GM12891 (cell line): Measurements from ENCODE around the gene OAF.

Experiments
- DNase-seq: peaks from one replicate; pipeline ENCODE4 v3.0.0; 2011; ENCODE audit warnings: low spot score; ENCODE audit not compliant: insufficient read length
- FAIRE-seq: peaks from 2 replicates; lab custom pipeline; 2011; peaks lifted over from hg19 to GRCh38; lab: Jason Lieb, UNC
- PAX5 ChIP-seq: IDR thresholded peaks from 2 replicates; pipeline ENCODE4 v1.6.1; 2011; ENCODE audit warnings: low read length, moderate library complexity, mild to moderate bottlenecking; ENCODE audit not compliant: insufficient read depth, severe bottlenecking
- POLR2A ChIP-seq: IDR thresholded peaks from 2 replicates; pipeline ENCODE4 v1.6.1; 2011; ENCODE audit warnings: low read depth, low read length, control low read depth
- POLR2AphosphoS5 ChIP-seq: IDR thresholded peaks from 2 replicates; pipeline ENCODE4 v1.6.1; 2011; ENCODE audit warnings: low read depth, low read length, control low read depth
- POU2F2 ChIP-seq: IDR thresholded peaks from 2 replicates; pipeline ENCODE4 v1.6.1; 2011; ENCODE audit warnings: low read depth, mild to moderate bottlenecking, control low read depth, low read length, moderate library complexity
- SPI1 ChIP-seq: IDR thresholded peaks from 2 replicates; pipeline ENCODE4 v1.6.1; 2011; ENCODE audit warnings: low read depth, low read length, control low read depth
- TAF1 ChIP-seq: IDR thresholded peaks from 2 replicates; pipeline ENCODE4 v1.6.1; 2011; ENCODE audit warnings: low read depth, low read length, control low read depth

The OAF gene

DNA sequence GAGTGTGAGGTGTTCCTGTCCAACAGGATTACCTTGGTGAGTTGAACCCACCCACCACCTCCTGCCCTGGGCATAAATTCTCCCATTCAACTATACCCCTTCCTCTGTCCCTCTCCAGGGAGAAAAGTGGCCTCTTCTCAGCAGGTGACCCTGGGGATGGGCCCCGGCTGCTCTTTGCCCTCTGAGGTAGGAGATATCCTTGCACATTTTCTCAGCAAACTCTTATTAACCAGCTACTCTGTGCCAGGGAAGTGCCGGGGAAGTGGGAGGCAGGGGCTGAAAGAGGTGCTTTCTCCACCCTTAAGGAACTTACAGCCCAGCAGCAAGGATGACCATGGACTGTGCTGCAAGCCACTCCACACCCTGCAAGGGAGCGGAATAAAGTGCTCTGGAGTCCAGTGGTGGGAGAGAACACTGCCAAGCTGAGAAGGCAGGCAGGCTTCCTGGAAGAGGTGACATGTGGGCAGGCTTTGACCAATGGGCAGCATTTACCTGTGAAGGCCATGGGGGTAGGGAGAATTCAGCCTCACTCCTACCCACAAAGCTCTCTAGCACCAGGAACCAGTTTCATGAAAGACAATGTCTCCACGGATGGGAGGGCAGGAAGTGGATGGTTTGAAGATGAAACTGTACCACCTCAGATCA lies 21.9 kb upstream of the OAF start:
- DNase-seq, result no peak
- TF ChIP-seq POU2F2 (no peak), PAX5 (no peak), POLR2A (no peak), POLR2AphosphoS5 (no peak), TAF1 (no peak)
- FAIRE-seq, result no peak

DNA sequence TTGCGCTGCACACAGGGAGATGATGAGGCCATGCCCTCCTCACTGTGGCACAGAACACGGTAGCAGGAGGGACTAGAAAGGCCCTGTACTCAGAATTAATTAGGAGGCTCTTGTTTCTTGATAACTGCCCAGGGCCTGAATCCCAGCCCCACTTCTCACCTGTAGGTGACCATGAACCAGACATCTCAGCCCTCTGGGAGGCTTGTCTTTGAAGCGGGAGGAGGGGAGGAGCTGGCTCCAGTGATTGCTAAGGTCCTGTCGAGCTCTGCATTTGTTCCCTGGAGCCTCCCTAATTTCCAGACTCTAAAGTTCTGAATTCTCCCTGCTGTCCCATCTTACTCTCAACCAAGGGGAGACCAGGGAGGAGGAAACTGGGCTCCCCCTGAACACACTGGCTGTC lies 19.8 kb upstream of the OAF start:
- TF ChIP-seq TAF1 (no peak), POLR2AphosphoS5 (no peak), POLR2A (no peak), SPI1 (no peak), POU2F2 (no peak), PAX5 (no peak)
- DNase-seq (no peak), FAIRE-seq (no peak)

DNA sequence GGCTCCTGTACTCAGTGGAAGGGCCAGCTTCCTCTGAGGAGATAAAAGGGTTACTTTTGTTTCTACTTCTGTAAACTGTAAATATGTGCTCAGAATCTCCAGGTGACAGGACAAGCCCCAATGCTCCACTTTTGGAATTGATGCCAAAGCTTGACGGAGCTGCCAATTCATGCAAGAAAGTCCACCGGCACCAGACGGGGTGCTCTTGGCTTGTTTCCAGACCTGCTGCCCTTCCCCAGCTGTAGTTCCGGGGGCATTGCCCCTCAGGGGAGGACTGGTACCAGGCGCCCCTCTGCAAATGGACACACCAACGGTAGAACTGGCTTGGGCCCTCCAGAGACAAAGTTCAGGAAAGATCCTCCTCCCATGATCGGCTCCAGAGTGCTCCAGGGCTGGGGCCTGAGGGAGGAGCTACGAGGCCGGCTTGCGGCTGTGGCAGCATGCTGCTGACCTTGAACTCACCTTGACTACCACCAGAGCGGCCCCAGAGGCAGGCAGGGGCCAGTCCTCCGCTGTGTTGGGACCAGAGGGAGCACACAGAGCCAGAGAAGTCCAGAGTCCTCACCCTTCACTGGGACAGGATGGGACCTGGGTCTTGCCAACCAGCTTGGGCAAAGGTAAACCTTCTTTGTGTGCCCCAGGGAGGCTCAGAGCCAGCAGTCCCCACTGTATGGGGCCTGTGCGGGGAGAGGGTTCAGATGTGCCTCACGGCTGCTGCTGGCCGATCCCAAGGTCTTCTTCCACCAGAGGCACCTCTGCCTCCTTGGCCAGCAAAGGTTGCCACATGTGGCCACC lies 17.8 kb upstream of the OAF start:
- FAIRE-seq (no peak), DNase-seq (no peak)
- TF ChIP-seq TAF1 (no peak), SPI1 (no peak), POLR2A (no peak), PAX5 (no peak), POLR2AphosphoS5 (no peak), POU2F2 (no peak)

DNA sequence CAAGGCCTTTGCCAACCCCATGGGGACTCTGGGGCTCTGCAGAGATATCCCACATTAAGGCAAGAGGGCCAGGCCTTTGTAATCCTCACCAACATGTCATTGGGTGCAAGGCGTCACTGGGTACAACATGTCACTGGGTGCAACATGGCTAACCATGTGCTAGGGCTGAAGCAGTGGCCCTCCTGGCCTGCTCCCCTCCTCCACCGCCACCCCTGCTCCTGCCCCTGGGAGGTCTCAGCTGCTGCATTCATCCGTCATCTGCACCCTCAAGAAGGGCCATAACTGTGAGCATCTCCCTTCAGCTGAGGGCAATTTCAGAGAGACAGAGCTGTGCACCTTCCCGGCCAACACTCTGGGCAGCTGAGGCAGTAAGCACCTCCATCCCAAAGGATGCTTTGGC lies 16.7 kb upstream of the OAF start:
- no peak for TF ChIP-seq POU2F2
- no peak for TF ChIP-seq SPI1
- TF ChIP-seq POLR2A, result no peak
- no peak for TF ChIP-seq TAF1
- TF ChIP-seq POLR2AphosphoS5, result no peak
- no peak for TF ChIP-seq PAX5
- DNase-seq, result no peak
- no peak for FAIRE-seq

DNA sequence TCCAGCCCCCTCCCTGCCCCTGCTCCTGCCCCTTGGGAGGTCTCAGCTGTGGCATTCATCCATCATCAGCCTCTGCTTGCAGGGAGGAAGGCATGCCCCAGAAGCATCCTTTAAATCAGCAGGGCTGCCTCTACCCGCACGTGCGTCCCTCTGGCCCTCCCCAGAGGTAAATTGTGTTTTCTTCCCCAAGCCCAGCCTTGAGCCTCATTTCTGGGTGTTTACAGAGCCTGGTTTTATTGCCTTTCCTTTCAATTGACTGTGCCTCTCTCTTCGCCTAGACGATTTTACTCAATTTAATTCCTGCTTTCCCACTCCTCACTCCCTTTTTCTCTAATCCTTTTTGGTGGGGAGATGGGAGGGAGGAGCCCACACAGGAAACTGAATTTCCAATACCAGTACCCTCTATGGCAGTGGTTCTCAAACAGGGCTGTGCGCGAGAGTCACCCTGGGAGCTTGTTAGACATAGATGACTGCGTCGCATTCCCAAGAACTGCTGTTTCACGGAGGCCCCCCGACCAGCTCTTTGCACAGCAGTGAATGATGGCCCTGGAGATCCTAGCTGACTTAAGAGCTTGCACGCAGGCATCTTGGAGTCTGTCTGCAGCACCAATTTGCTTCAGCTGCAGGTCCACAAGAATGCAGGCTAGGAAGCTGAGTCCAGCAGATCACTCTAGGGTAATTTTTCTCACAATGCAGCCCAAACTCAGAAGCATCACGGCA lies 15.1 kb upstream of the OAF start:
- FAIRE-seq (no peak), DNase-seq (no peak)
- TF ChIP-seq TAF1, result no peak
- TF ChIP-seq PAX5, result no peak
- no peak for TF ChIP-seq POLR2AphosphoS5
- no peak for TF ChIP-seq POU2F2
- no peak for TF ChIP-seq POLR2A
- no peak for TF ChIP-seq SPI1

DNA sequence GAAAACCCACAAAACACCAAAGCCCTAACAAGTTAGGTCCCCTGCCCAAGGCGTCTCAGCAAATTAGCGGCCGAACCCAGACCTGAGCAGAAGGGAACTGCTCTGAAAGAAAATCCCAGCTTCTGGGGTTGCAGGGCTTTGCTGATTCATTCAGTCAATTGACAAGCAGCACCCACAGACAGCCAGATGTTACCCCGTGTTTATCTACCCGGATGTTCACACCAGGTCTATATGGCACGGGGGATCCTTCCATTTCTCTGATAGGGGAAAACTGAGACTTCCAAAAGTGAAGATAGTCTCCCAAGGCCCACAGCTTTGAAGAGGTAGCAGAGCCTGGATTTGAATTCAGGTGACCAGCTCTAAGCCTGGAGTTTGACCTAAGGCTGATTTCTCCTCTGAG lies 14.0 kb upstream of the OAF start:
- TF ChIP-seq POLR2A (no peak), POU2F2 (no peak), PAX5 (no peak), POLR2AphosphoS5 (no peak), TAF1 (no peak), SPI1 (no peak)
- DNase-seq (no peak), FAIRE-seq (no peak)

DNA sequence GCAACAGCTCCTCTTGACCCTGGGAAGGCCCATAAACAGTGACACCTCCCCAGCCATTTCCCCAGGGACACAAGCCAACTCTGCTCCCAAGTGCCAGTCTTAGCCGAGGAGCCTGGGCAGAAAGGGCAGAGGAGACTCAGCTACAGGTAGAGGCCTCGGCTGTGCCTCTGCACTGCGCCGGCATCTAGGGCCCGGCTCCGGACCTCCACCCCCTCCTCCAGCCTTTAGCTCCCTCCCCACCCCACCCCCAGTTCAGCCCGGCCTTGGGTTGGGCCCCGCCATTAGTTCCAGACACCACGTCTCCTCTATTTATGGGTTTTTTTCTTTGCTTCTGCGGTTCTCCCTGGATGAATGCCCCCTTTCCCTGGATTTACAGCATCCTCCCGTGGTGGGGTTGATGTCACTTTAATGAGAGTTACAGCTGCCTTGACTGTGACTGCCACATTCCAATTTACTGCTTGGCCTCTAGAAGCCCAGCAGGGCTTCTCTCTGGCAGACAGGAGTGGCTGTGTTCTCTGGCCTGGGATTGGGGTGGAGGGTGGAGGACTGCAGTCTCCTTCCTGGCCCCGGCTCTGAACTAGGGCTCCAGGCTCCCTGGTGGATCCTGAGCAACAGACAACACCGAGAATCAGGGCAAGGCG lies 13.5 kb upstream of the OAF start:
- TF ChIP-seq PAX5, result no peak
- FAIRE-seq, result no peak
- DNase-seq, result no peak

DNA sequence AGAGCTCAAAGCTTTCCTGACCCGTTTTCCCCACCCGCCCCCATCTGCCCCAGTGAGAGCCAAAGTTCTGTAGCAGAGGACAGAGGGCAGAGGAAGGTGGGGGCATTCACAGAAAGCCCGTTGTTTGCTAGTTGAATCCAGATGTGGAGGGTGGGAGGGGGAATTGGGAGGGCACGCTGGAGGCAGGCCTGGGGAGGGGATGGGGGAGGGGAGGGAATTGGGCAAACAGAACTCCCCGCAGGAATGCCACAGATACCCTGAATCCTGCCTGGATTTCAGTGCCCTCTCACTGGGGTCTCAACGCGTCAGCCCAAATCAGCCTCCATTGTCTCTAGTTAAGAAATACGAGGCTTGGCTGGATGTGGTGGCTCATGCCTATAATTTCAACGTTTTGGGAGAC lies 12.9 kb upstream of the OAF start:
- FAIRE-seq, result no peak
- TF ChIP-seq SPI1 (no peak), POLR2AphosphoS5 (no peak), POLR2A (no peak), TAF1 (no peak), PAX5 (no peak), POU2F2 (no peak)
- no peak for DNase-seq

DNA sequence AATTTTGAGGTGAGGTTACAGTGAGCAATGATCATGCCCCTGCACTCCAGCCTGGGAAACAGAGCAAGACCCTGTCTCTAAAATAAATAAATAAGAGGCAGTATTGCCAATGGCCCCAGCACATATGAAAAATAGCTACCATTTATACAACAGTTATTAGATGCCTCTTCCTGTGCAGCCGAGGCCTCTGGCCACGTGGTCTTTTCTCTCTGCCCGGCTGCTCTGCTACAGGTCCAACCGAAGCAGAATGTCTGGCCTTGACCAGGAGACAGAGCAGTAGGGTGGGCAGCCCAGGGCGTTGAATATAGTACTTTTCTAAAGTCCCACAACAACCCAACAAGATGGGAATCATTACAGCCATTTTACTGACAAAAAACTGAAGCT lies 12.4 kb upstream of the OAF start:
- no peak for FAIRE-seq

More for the DNA sequence above, 12.4 kb upstream of the OAF start:
- TF ChIP-seq POU2F2, result no peak
- DNase-seq, result no peak
